Cardiac fibroblast (primary cell): ENCODE results near the gene MGAT4C.

Experiments
- DNase-seq, 2 donors: peaks; one replicate each; pipeline versions ENCODE4 v3.0.0 to v3.0.0-alpha.2; 2010; ENCODE audit warnings: low read depth in 2 of 2
- H3K4me3 ChIP-seq, 2 donors: replicated peaks in 1 of 2; 1 replicate in 1 of 2; 2 replicates in 1 of 2; pipeline ENCODE4 v1.5.1; 2011; ENCODE audit warnings: low read depth in 2 of 2, low read length in 2 of 2, mild to moderate bottlenecking in 2 of 2, moderate library complexity in 1 of 2
- CTCF ChIP-seq: IDR thresholded peaks from one replicate; pipeline ENCODE4 v1.5.1; 2011; ENCODE audit warnings: low read depth, mild to moderate bottlenecking, low read length, inconsistent platforms

The MGAT4C gene

GRCh38 chr12:86006727-86007126 is 249.5 kb downstream of the MGAT4C start:
- DNase-seq: peak; percentile 2 to 4
- no peak overlapping the region for H3K4me3 ChIP-seq
- no peak for TF ChIP-seq CTCF

- no peak overlapping the region for H3K4me3 ChIP-seq
- no peak for DNase-seq
- TF ChIP-seq CTCF: no peak
Measured at GRCh38 chr12:85998074-85998473, 258.1 kb downstream of the MGAT4C start.

GRCh38 chr12:85996280-85996679 is 259.9 kb downstream of the MGAT4C start:
- no peak overlapping the region for H3K4me3 ChIP-seq
- peak; percentile 25 to 40 for DNase-seq
- TF ChIP-seq CTCF: no peak

DNA sequence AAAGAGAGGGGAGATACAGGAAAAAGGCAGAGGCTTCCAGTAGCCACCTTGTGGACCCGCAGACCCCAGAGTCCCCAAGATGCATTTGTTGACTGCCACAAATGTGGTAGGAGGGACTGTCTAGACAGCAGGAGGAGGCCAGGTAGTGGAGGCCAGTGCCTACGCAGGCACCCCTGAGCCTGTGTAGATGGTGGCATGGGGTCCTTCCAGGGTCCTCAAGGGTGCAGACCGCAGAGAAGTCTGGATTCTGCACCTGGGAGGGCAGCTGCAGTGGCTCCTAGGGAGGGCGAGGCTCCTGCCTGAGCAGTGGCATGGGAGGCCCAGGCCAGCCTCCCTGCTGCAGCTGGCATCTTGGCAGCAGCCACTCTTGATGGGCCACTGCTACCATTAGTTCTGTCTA is 262.4 kb downstream of the MGAT4C start:
- DNase-seq: no peak
- no peak overlapping the region for H3K4me3 ChIP-seq
- TF ChIP-seq CTCF: no peak

GRCh38 chr12:85985996-85986395 is 270.2 kb downstream of the MGAT4C start:
- no peak for DNase-seq
- H3K4me3 ChIP-seq: no peak overlapping the region
- TF ChIP-seq CTCF: no peak

GRCh38 chr12:85983601-85984000 is 272.6 kb downstream of the MGAT4C start:
- no peak for DNase-seq
- H3K4me3 ChIP-seq: no peak overlapping the region
- no peak for TF ChIP-seq CTCF

- TF ChIP-seq CTCF: no peak
- no peak overlapping the region for H3K4me3 ChIP-seq
- DNase-seq: peak in 1 of 2 donors; percentile 20
Measured at GRCh38 chr12:85979641-85980040, 276.6 kb downstream of the MGAT4C start.
